ENCODE results near the gene GNAI3.
A peak's percentile ranks its signal among the peaks of the same experiment; 100 is the strongest.

GNAI3 gene

DNA sequence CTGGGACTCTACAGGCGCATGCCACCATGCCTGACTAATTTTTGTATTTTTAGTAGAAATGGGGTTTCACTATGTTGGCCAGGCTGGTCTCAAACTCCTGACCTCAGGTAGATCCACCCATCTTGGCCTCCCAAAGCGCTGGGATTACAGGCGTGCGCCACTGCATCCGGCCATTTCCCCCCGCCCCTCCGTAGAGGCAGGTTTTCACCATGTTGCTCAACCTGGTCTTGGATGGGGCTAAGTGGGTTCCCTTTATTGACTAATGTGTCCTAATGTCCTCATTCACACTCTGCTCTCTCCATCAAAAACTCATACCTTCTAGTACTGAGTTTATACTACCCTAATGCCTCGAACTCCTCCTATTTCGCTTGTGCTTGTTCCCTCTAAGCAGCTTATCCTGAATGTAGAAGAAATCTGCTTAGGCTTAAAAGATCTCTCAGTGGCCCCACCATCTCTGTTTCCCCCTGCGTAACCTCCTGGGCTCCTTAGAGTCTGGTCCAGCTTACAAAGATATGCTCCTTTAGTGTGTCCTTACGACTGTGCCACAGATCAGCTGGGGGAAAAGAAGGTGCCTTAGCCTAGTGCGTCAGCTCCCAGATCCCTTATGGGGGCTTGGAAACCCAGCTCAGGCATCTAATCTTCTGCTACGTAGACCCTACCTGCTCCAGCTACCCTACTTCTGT is 63.0 kb downstream of the GNAI3 start:
- TF ChIP-seq, protein P1, sequence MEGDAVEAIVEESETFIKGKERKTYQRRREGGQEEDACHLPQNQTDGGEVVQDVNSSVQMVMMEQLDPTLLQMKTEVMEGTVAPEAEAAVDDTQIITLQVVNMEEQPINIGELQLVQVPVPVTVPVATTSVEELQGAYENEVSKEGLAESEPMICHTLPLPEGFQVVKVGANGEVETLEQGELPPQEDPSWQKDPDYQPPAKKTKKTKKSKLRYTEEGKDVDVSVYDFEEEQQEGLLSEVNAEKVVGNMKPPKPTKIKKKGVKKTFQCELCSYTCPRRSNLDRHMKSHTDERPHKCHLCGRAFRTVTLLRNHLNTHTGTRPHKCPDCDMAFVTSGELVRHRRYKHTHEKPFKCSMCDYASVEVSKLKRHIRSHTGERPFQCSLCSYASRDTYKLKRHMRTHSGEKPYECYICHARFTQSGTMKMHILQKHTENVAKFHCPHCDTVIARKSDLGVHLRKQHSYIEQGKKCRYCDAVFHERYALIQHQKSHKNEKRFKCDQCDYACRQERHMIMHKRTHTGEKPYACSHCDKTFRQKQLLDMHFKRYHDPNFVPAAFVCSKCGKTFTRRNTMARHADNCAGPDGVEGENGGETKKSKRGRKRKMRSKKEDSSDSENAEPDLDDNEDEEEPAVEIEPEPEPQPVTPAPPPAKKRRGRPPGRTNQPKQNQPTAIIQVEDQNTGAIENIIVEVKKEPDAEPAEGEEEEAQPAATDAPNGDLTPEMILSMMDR (IDR thresholded peaks at IDR 0.05; ENCODE audit: low read depth, low read length, missing control alignments), result no peak
- H3K4me3 ChIP-seq (ENCODE audit: low read depth, low read length), result no peak overlapping the region
- no peak for DNase-seq (ENCODE audit: low read depth)

DNA sequence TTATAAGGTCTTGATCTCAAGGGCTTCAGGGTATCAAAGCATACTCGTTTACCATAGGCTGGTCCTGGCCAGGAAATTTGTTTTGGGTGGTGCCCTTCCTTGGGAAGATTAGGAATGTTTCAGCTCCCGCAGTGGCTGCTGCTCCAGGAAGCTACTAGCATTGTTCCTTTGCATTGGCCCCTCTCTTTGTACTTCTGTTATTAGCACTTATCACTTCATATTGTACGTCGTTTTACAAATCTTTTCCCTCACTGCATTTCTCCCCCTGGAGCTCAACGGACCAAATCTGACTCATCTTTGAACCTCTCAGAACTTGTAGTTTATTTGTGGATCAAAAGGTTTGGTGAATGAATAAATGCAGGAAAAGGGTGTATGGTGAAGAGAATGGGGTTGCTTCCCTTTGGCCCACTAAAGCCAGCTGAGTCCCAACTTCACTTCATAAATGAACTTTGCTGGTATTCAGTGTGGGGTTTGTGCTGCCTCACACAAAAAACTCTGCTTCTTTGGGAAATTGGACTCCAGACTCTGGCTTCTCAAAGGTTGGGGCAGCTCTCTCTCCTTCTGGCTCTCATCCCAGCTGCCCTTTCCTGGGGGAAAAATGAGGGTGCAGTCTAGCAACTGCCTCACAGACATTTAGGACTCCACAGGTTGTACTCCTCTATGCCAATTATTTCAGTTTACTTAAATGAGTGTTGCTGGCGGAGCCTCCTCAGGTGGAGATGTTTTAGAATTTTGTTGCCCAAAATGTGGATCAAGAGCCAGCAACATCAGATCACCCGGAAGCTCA is 65.1 kb downstream of the GNAI3 start:
- DNase-seq (ENCODE audit: low read depth), result no peak
- no peak overlapping the region for H3K4me3 ChIP-seq (ENCODE audit: low read depth, low read length)
- TF ChIP-seq, protein P1 (IDR thresholded peaks at IDR 0.05; ENCODE audit: low read depth, low read length, missing control alignments), result no peak

DNA sequence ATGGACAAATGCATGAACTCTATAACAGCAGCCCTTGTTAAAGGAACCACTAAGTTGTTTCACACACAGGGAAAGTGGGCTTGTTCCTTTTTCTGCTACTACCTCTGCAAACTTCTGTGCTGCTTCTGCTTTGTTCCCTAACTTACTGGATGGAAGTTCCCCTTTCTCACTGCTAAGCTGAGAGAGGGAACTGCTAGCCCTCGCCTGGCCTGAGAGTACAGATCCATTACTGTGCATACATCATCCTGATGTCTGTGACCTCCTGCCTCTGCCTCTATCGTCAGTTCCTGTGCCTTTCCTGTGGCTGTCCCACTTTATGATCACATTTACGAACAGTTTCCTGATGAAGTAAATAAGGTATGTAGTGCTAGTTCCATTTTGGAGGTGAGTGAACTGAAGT is 67.5 kb downstream of the GNAI3 start:
- TF ChIP-seq, protein P1 (IDR thresholded peaks at IDR 0.05; ENCODE audit: low read depth, low read length, missing control alignments), result no peak
- no peak for DNase-seq (ENCODE audit: low read depth)
- H3K4me3 ChIP-seq (ENCODE audit: low read depth, low read length), result no peak overlapping the region

DNA sequence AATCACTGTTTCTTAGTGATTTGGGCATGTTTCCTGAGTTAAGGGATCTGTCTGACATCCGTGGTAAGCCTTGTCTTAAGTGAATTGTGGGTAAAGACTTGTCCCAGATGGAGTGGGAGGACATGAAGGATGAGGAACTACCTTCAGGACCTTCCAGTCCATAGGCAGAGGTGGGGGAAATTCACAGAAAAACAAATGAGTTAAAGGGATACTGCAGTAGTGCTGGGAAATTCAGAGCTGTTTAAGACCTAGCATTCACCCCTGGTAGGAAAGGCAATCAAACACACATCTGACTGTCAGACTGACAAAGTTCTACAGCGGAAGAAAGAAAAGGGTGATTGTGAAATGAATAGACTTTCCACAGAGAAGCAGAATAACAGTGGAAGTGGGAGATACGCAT is 68.0 kb downstream of the GNAI3 start:
- TF ChIP-seq, protein P1 (IDR thresholded peaks at IDR 0.05; ENCODE audit: low read depth, low read length, missing control alignments), result no peak
- H3K4me3 ChIP-seq (ENCODE audit: low read depth, low read length), result no peak overlapping the region
- no peak for DNase-seq (ENCODE audit: low read depth)

DNA sequence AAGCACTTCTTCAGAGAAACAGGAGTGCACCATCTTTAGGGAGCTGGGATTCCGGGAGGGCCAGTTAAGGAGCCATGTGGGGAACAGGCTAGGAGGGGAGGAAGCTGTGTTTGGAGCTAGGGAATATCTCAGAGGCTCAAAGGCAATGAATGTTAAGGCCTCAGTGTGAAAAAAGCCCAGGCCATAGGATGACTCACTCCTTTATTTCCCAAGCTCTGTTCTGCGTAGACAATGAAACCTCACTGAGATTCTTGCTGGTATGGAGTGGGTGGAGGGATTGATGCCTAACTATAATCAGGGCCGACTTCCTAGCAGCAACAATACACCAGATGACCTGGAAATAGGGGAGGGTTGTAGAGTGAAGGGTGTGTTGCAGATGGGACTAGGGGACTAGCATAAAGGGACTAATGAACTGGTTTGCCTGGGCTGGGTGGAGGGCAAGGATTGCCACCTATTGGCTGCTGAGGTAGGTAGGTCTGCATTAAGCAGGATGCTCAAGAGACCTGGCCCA is 68.9 kb downstream of the GNAI3 start:
- no peak overlapping the region for H3K4me3 ChIP-seq (ENCODE audit: low read depth, low read length)
- TF ChIP-seq, protein P1 (IDR thresholded peaks at IDR 0.05; ENCODE audit: low read depth, low read length, missing control alignments), result no peak
- no peak for DNase-seq (ENCODE audit: low read depth)

DNA sequence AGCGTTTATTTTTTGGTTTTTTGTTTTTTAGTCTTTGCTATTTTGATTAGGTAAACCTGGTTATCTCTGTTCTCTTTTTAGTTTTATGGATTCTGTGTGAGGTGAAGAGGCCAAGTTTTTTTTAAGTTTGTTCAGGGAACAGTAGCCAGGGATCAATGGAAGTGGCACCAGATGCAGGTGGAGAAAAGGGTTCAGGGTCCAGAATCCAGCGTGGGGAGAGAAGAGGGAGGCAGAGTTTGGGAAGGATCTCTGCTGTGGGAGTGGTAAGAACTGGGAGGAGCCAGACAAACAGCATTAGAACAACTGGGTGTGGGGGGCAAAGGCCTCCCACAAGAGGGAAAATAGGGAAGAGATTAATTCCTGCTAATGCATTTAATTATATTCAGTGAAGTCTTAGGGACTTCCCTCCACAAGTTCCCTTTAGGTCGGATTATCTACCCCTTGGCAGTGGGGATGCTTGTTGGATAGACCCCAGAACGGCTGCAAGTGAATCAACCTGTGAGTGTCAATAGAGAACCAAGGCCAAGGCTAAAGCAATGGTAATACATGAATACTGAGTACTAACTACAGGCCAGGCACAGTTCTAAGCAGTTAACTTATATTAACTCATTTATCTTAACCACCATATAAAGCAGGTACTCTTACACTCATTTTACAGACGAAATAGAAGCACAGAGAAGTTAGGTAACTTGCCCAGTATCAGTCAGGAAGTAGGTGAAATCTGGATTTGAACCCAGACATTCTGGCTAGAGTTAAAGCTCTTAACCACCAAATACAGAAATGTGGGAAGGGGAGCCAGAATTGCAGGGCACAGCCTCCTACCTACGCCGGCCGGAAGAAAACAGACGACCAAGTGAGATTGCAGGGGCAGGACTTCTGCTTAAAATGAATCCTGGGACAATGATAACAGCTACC is 70.5 kb downstream of the GNAI3 start:
- peak overlapping the region; percentile 90 for H3K4me3 ChIP-seq (ENCODE audit: low read depth, low read length)
- TF ChIP-seq, protein P1 (IDR thresholded peaks at IDR 0.05; ENCODE audit: low read depth, low read length, missing control alignments), result no peak
- DNase-seq (ENCODE audit: low read depth), result no peak

Measured in GM12864 (cell line).